EH (cell line): Measurements from ENCODE around the gene PRXL2C.
A peak's percentile ranks its signal among the peaks of the same experiment; 100 is the strongest.
"Not testable (repeated sequence)": the region's sequence is repeated elsewhere in the genome, so short reads cannot be mapped to it uniquely, and the experiment has no call there.

Source experiments
- DNase-seq: peaks from one replicate; pipeline ENCODE4 v3.0.0-alpha.2; 2015; ENCODE audit warnings: low read depth

Gene PRXL2C

GRCh38 chr9:96649620-96650324 is 5.3 kb downstream of the PRXL2C start:
- no peak for DNase-seq

DNA sequence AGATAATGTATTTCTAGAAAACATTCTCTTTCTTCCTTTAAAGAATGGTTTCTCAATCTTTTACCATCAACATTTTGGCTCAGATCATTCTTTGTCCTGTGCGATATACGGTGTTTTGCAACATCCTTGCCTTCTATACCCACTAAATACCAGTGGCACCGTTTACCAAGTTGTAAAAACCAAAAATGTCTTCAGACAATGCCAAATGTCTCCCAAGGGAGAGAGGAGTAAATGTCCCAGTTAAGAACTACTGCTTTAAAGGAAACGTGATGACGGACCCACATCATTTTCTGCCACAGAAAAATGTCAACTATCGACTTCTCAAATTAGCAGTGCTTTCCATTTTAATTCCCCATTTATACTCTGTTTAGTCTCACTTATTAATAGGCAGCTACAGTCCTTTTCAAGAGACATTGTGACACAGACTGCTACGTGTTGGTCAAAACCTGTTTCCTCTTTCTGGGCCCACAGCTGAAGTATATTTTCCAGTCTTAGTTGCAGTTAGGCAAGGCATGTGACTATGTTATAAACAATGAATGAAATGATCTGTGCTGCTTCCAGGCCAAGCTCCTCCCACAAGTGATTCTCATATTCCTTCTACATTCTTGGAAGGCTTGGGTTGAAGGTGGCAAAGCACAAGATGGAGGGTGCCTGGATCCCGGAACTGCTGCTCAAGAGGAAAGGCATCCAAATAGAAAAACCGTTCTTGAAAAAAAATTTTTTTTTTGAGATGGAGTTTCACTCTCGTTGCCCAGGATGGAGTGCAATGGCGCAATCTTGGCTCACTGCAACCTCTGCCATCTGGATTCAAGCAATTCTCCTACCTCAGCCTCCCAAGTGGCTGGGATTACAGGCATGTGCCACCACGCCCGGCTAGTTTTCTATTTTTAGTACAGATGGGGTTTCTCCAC is 8.8 kb downstream of the PRXL2C start:
- peak; percentile 95 for DNase-seq

DNA sequence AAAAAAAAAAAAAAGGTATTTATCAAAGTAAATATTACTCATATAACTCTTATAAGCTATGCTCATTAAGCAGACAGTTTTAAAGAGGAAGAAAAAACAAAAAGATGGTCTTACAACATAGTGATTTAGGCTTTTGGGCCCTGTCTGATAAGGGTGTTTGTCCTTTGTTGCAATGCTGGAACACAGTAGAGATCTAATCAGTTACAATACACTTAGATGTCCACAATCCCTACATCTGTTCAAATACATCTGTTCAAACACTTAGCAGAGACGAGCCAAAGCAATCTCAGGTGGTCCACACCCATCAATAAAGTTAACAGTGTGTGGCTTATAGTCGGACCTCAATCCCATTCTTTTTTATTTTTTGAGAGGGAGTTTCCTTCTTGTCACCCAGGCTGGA is 11.0 kb downstream of the PRXL2C start:
- DNase-seq: no peak

GRCh38 chr9:96641514-96641913 is 13.6 kb downstream of the PRXL2C start:
- DNase-seq: no peak

GRCh38 chr9:96638606-96639364 is 16.3 kb downstream of the PRXL2C start:
- peak; percentile 50 for DNase-seq

GRCh38 chr9:96636368-96636767 is 18.7 kb downstream of the PRXL2C start:
- DNase-seq: no peak

- not testable (repeated sequence) for DNase-seq
These were observed 21.5 kb downstream of the PRXL2C start for GRCh38 chr9:96633579-96633978.

GRCh38 chr9:96626912-96627311 is 28.2 kb downstream of the PRXL2C start:
- no peak for DNase-seq

GRCh38 chr9:96621618-96622017 is 33.5 kb downstream of the PRXL2C start:
- peak; percentile 55 for DNase-seq

- DNase-seq: no peak
These were observed 34.3 kb downstream of the PRXL2C start for GRCh38 chr9:96620832-96621269.

- no peak for DNase-seq
These were observed 35.0 kb downstream of the PRXL2C start for GRCh38 chr9:96620181-96620514.

GRCh38 chr9:96619491-96620180 is 35.5 kb downstream of the PRXL2C start, which contains the start of gene CDC14B:
Gene CDC14B (minus strand): TSS chr9:96619843. CDS start chr9:96619378, 465 bp downstream.
- peak; percentile 88 for DNase-seq

DNA sequence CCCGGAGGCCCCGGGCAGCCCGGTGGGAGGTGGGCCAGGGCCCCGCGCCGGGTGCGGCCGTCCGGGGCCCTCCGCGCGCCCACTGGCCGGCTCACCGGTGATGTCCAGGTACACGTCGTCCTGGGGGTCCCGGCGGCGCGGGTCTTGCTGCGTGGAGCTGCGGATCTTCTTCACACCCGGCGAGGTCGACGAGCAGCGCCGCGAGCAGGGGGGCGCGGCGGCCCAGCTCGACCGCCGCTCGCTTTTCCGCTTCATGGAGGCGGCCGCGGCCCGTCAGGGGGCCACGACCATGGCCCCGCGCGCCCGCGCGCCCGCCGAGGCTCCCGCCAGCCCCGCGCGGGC is 36.0 kb downstream of the PRXL2C start:
- DNase-seq: no peak

GRCh38 chr9:96618209-96619123 is 36.7 kb downstream of the PRXL2C start:
- DNase-seq: peak; percentile 69

- DNase-seq: no peak
These were observed 37.5 kb downstream of the PRXL2C start for GRCh38 chr9:96617439-96618185.

DNA sequence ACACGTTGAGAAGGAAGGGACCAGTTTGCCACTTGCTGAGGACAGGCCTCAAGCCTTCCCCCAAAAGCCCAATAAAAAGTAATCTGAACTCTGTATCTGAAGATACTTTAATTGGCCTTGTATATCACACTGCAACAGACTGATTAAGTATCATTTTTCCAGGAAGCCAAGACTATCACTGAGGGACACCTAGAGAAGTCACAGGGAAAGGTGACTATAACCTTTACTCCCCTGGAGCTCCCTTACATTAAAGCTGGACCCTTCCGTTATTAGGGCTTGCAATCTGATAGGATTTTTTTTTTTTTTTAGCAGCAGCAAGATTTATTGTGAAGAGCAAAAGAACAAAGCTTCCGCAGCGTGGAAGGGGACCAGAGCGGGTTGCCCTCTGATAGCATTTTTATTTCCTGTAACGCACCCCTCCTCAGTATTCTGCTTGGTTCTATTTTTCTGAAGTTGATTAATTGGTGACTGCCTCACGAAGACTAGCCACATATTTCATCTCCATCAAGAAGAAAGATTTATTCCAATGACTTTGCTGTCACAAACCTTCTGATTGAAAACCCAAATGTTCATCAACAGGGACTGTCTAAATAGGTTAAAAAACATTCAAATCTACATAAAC is 38.2 kb downstream of the PRXL2C start:
- no peak for DNase-seq

DNA sequence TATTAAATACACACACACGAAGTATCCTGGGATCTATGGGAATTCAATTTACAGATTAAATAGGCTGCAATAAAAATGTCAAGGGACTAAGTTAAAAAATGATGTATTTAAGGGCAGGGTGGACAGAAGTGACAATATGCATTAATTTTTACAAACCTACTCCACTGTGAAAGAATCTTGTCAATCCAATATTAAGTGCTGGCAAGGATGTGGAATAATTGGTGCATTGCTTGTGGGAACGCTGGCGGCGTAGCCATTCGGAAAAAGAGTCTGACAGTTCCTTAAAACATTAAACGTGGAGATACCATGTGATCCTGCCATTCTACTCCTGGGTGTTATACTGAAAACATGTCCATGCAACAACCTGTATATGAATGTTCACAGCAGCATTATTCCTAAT is 39.7 kb downstream of the PRXL2C start:
- no peak for DNase-seq

GRCh38 chr9:96614664-96615063 is 40.5 kb downstream of the PRXL2C start:
- peak; percentile 59 for DNase-seq

GRCh38 chr9:96612966-96613589 is 42.0 kb downstream of the PRXL2C start:
- peak; percentile 22 for DNase-seq
